Endometrial microvascular endothelial cells (primary cell): ENCODE measurements around the gene CRYGB. TPM values are rescaled to one million over a fixed set of nuclear protein-coding genes. Genes with fewer than 3 reads are reported as not detected.

Experiments used
- in situ Hi-C: cut with HindIII; loops from 2 replicates; pipeline ENCODE4 v1.10.0; 2017; ENCODE audit warnings: low sequenced_read_pairs, low pct_unique_long_range_greater_than_20kb; ENCODE audit errors: inconsistent ontology term
- total RNA-seq: library from RNA; depleted of rRNA; stranded (reverse); fragments of >200 nt; gene quantifications from one replicate; pipeline ENCODE4 v1.2.3, GENCODE V29; 2015; ENCODE audit errors: inconsistent ontology term

Gene CRYGB, protein sequence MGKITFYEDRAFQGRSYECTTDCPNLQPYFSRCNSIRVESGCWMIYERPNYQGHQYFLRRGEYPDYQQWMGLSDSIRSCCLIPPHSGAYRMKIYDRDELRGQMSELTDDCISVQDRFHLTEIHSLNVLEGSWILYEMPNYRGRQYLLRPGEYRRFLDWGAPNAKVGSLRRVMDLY
- total RNA-seq = not detected

DNA sequence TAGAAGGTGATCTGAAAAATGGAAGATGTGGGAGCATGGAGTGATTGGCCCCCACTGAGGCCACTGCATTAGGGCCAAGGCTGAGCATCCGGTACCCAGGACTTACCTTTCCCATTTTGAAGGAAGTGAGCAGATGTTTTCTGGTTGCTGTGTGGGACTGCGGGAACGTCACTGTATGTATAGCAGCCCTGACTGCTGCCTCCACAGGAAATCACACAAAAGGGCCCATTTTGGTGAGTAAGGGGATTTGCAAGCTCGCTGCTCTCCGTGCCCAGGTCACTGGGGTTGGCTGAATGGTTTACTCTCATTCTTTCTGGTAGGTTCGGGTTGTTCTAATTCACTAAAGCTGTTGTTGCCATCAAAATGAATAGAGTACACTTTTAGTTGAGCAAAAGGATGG lies at the start of gene CRYGB:
CRYGB (minus strand) TSS at position 153 of the 400 bp plus-strand sequence; CDS start at position 115, 38 bp downstream.
- in situ Hi-C loops = no loop called here

DNA sequence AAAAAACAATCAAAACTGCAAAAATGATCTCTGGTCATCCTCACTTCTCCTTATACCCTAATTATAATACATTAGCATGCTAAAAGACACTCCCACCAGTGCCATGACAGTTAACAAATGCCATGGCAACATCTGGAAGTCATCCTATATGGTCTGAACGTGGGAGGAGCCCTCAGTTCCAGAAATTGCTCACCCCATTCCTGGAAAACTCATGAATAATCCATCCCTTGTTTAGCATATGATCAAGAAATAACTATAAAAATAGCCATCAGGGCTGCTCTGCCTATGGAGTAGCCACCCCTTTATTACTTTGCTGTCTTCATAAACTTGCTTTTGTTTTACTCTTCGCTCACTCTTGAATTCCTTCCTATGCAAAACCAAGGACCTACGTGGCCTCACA lies 49.6 kb upstream of the CRYGB start:
- in situ Hi-C loops = no loop called here

DNA sequence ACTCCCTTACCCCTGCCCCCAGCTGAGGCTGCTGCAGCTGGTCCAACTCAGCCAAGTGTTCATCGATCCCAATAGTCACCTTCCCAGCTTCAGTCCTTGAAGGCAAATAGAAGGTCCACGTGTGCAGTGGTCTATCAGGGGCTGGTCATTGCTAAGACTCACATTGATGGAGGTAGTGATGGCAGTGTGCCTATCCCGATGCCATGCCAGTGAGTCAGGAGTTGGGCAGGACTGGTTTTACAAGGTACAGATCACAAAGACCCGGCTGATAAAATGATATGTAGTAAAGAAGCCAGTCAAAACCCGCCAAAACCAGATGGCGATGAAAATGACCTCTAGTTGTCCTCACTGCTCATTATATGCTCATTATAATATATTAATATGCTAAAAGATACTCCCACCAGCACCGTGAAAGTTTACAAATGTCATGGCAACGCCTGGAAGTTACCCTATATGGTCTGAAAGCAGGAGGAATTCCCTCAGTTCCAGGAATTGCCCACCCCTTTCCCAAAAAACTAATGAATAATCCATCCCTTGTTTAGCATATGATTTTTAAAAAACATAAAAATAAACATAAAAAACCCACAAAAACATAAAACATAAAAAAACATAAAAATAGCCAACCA lies 46.8 kb upstream of the CRYGB start:
- in situ Hi-C loops = no loop called here

DNA sequence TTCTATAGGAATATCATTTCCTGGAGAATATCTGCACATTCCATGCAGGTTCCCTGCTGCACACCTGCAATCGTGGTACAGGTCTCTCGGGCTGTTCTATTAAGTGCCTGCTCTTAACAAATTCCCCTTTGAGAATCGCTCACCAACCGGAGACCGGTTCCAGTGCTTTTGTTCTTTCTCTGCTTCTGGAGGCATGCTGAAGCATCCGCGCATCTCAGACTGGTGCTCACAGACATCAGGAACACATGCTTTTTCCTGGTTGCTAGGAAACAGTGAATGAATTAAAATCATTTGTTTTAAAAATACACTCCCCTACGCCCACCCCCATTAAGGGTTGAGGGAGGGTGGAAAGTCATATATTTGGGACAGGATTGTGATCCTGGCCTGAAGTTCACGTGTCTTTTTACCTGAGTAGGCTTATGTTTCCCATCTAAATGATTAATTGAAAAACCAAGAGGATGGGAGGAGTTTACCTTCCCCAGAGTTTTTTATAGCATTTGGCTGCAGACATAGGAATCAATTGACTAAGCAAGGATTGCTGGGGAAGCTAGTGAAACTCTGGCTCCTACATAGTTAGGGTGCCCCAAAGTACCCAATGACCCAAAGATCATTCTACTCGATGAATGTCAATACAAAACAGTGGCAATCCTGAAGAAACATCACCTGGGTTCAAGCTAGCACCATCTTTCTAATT lies 44.0 kb upstream of the CRYGB start, which contains the start of gene C2orf80:
C2orf80 (minus strand) TSS at position 221 of the 694 bp plus-strand sequence. CDS start 3,044 bp downstream, outside the sequence.
- in situ Hi-C loops = no loop called here

DNA sequence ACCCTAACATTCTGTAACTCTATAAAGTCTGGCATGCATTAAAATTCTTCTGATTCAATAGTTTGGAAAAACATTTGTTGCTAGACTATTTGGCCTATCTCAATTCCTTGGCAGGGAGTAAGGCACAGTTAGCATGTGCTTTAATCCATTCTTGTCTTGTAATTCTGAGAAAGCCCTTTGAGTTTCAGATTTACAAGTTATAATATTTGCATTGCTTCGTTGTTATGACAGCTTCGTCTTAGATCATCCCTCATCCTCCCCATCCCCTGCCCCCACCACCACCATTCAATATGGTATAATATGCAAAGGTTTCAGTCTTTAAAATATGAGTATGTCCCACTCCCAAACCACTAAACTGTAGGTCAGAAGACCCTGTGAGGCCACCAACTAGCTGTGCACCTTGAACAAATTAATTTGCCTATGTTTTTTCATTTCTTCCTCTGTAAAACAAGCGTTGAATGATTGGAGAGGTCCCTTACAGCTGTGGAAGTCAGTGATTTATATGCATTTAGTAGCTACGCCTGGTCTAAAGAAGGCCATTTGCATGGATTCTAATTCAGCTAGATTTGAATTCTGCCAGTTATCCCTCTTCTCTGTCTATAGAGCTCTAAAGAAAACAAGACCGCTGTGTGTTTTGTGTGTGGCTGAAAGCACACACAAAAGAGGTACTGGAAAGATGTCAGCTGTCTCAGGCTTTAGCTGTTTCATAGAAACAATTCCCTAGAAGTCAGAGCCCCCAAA lies 43.3 kb upstream of the CRYGB start:
- in situ Hi-C loops = no loop called here

DNA sequence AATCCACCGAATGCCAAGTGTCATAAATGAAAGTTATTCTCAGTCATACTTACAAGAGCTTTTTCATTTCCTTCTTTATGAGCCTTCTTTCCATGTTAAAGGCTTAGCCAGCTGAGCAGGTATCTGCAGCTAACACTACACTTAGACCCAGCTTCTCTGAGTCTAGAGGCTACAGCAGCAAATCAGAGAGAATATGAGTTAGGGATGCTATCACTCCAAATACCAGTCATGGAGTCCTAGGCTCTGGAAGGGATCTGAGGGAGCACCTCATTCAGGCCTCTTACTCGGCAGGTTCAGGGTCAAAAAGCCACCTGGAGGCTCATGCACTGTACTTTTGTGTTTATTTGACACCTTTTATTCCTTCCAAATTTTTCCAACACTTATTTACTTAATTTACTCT lies 40.9 kb upstream of the CRYGB start:
- in situ Hi-C loops = no loop called here

DNA sequence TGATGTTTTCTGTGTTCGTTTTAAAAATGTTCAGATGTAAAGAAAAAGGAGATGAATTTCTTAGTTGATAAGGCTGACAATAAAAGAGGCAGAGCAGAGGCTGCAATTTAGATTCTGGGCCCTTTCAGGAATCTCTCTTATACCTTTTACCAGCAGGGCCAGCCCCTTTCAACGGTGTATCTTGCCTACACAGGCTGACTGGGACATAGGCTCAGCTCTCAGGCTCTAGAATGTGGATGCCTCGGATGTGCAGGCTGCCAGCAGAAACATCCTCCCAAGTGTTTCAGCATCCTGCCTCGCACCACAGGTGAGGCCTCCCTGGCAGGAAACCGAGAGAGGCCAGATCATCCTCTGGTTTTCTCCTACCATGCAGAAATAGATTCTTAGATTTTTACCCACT lies 40.5 kb upstream of the CRYGB start:
- in situ Hi-C loops = no loop called here

DNA sequence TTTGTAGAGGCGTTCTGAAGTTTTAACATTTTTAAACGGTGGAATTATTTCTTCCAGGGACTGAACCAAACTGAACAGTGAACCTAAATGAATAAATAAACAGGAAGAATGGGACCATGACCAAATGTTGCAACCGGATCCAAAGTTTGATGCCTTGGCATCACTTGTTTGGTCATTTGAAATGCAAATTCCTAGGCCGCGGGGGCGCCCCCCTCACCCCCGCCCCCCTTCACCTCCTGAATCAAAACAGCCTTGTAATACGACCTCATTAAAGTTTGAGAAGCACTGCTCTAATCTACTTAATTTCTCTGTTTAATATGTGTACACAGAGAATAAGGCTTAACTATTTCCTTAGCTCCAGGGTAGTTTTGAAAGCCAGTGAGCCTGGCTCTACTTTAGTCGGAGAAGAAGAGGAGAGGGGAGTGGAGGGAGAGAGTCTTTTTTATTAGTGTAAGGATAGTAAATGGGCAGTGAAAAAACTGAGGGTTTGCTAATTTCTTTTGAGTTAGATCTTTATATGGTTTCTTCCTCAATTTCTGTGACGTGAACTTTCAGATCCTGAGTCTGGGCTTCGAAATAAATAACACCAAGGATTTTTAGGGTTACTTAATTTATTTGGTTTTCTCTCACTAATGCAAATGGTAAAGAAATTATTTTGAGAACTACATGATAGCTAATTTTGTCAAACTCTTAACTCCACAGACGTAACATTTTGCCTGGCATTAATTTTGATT lies 38.2 kb upstream of the CRYGB start:
- in situ Hi-C loops = no loop called here

DNA sequence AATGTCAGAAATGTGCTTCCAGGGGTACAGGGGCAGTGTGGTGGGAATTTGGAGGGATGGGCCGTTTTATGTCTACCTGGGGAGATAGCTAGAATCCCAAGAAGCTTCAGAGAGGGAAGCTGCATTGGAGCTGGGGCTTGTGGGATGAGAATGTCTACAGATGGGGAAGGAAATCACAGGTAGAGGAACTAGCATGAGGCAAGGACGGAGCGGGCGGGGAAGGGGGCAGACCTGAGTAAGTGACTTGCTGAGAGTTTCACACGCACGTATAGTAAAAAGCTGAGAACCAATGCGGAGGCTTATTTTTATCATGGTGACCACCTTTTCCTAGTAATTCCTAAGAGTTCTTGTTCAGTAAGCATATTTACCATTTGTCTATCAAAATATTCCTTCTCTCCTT lies 37.6 kb upstream of the CRYGB start:
- in situ Hi-C loops = no loop called here

DNA sequence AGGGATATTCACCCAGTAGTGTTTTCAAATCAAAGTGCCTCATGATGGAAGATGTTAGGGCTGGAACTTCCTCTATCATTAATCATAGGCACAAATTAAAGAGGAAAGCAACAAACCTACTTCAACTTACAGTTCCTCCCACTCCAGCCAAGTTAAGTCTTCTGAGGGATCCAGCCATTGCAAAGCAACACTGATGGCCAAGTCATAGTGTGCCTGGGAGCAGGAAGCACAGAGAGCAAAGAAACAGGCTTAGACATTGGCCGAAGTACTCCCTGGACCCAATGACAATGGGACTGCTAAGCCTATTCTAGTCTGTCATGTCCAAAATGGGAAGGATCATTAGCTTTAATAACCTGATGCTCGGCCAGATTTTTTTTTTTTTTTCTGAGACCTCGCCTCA lies 36.9 kb upstream of the CRYGB start:
- in situ Hi-C loops = no loop called here

DNA sequence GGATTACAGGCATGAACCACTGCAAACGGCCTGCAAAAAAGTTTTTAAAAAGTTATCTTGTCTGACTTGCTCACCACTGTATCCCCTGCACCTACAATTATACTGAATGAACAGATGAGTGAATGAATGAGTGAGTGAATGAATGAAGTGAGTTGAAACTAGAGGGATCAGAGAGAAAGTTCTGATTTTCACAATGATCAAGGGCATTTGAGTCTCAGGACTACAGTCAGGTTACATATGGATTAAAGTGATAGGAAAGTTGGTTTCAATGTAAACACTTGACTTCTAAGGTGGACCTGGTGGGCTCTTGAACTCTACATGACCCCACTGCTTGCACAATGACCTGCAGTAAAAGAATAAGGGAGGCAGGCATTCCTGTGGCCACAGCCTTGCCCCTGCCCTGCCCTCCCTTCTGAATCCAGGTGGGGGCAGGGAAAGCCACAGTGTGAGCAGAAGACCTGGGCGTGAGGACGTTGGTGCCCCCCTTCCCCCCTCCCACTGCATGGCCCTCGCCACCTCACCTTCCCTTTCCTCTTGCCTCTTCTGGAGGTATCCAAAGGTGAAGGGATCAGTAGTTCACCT lies 33.2 kb upstream of the CRYGB start:
- in situ Hi-C loops = no loop called here

DNA sequence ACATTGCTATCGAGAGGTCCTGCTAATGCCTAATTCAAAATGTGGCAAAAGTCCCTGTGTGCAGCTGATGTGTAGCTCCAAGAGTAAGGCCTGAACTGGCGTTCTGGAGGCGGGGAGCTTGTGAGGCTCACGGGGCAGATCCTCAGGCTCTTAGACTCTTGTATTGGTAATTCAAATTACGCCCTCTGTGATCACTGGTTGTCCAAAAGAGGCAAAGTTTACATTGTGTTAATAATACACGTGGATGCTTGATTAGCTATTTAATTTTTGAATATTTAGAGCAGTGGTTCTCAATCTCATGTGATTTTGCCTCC lies 29.8 kb upstream of the CRYGB start:
- in situ Hi-C loops = no loop called here

DNA sequence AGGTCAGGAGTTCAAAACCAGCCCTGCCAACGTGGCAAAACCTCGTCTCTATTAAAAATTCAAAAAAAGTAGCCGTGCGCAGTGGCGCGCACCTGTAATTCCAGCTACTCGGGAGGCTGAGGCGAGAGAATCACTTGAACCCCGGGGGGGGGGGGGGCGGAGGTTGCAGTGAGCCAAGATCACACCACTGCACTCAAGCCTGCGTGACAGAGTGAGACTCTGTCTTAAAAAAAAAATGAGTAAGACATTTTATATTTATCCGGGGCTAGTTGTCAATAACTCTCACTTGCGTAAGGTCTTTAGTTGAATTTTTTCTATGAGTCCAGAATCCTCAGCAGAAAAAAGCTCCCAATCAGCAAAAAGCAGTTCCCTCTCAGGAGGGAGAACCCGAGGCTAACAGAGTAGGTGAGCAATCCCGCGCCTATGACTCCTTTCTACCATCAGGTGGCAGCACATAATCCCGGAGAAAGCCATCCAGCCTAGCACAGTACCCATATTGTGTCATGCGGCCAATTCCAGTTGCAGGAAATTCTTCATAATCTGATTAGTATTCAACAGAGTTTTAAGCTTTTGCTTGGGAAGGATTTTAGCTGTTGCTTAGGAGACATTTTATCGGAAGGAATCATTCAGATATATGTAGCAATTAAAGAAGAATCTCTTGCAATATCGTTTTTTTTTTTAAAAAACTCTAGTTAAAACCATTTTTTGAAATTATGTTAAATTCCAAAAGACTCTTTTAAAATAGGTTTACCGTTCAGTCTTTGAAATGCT lies 29.3 kb upstream of the CRYGB start:
- in situ Hi-C loops = no loop called here

DNA sequence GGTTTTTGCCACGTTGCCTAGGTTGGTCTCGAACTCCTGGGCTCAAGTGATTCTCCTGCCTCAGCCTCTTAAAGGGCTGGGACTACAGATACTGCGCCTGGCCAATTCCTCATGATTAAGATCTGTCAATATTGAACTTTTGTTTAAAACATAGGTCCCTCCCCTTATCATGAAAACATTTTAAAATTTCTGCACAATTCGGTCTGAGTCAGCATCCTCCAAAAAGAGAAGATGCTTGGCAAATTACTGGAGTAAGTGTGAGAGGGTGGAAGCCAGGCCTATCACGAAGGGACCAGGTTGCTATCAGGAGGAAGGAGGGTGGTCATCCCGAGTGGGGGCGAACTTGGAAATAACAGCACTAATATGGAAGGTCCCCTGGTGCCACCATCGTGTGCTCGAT lies 28.2 kb upstream of the CRYGB start:
- in situ Hi-C loops = no loop called here

DNA sequence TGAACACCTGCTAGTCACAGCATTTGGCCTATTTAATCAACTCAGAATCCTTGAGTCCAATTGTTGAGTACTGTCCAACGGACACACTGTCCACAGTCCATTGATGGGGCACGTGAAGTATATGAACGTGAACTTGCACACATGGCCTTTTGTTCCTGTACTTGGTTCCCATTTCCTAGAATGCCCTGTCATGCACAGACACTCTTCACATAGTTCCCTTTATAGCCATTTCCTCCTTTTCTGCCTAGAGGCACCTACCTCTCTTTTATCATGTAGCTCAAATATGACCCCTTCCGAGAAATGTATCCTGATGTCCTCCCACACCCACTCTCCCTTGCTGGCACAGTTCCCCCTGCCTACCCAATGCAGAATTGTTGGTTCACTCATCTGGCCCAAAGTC lies 26.2 kb upstream of the CRYGB start:
- in situ Hi-C loops = no loop called here

DNA sequence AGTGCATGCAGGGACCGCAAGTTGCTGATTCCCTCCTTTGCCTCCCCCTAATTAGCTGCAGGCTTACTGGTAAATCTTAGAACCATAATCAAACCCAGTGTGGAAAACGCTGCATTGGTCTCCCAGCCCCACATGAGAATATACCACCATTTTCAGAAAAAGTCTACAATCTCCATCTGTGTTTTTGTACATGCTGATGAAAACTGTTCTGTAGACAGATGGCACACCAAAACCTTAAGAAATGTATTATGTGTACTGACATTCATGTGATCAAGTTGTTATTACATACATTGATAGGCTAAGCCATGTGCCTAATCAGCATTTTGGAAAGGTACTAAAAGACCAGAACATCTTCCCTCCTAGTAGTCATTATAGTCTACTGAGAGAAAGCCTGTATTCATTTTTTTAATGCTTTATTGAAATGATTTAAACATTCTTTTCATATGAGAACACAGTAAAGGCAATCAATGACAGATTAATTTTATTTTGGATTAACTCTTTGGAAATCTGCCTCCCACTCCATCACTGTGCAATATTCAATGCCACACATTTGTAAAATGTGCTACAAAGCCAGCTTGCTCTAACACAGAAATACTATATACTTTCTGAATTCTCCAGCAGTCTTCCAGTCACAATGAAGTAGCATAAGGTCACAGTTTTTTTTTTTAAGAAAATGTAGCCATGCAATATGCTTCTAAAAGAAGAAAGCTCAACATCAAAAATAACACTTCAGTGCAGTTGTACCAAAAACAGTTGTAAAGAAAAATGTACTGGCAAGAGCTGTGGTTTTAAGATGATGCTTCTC lies 19.2 kb upstream of the CRYGB start:
- in situ Hi-C loops = no loop called here

DNA sequence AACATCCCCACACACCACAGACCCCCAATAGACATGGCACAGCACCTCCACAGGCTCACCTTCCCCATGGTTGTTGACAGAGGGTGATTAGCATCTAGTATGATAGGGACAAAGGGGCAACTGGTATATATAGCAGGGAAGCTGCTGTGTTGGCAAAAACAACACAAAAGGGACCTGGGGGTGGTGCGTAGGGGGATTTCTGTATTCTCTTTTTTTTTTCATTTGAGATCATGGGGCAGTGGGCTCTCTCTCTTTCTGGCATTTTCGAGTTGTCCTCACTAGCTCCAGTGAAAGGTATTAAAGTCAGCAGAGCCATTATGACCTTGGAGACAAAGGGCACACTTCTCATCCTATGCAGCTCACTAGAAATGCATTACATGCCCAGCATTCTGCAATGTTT lies 17.5 kb upstream of the CRYGB start, which contains the start of gene CRYGA:
CRYGA (minus strand) TSS at position 101 of the 400 bp plus-strand sequence; CDS start at position 68, 33 bp downstream.
- in situ Hi-C loops = no loop called here
